ENCODE measurements around the gene NUDCD3.
"Not testable (repeated sequence)": the region's sequence is repeated elsewhere in the genome, so short reads cannot be mapped to it uniquely, and the experiment has no call there.

Gene NUDCD3

GRCh38 chr7:44445986-44446671 lies 44.3 kb downstream of the NUDCD3 start:
- no peak for DNase-seq

GRCh38 chr7:44441079-44441478 lies 49.4 kb downstream of the NUDCD3 start:
- DNase-seq: no peak

- no peak for DNase-seq
Observed at GRCh38 chr7:44440577-44441078, 49.8 kb downstream of the NUDCD3 start.

- DNase-seq: no peak
Observed at GRCh38 chr7:44439926-44440325, 50.5 kb downstream of the NUDCD3 start.

- no peak for DNase-seq
Observed at GRCh38 chr7:44438816-44439215, 51.6 kb downstream of the NUDCD3 start.

- DNase-seq: no peak
Observed at GRCh38 chr7:44434201-44434600, 56.3 kb downstream of the NUDCD3 start.

- DNase-seq: no peak
Observed at GRCh38 chr7:44433255-44434022, 57.0 kb downstream of the NUDCD3 start.

- DNase-seq: no peak
Observed at GRCh38 chr7:44432381-44432977, 58.0 kb downstream of the NUDCD3 start.

GRCh38 chr7:44431091-44431608 lies 59.3 kb downstream of the NUDCD3 start:
- DNase-seq: no peak

GRCh38 chr7:44430054-44430453 lies 60.4 kb downstream of the NUDCD3 start:
- no peak for DNase-seq

- not testable (repeated sequence) for DNase-seq
Observed at GRCh38 chr7:44424762-44425161, 65.7 kb downstream of the NUDCD3 start.

- DNase-seq: no peak
Observed at GRCh38 chr7:44416941-44417340, 73.5 kb downstream of the NUDCD3 start.

GRCh38 chr7:44415510-44415909 lies 74.9 kb downstream of the NUDCD3 start:
- no peak for DNase-seq

- no peak for DNase-seq
Observed at GRCh38 chr7:44415047-44415446, 75.4 kb downstream of the NUDCD3 start.

- DNase-seq: no peak
Observed at GRCh38 chr7:44411306-44411705, 79.2 kb downstream of the NUDCD3 start.

GRCh38 chr7:44408596-44408995 lies 81.9 kb downstream of the NUDCD3 start:
- DNase-seq: no peak

GRCh38 chr7:44403775-44404174 lies 86.7 kb downstream of the NUDCD3 start:
- DNase-seq: no peak

- DNase-seq: no peak
Observed at GRCh38 chr7:44403176-44403759, 87.2 kb downstream of the NUDCD3 start.

- no peak for DNase-seq
Observed at GRCh38 chr7:44402401-44403060, 87.9 kb downstream of the NUDCD3 start.

GRCh38 chr7:44401692-44402091 lies 88.8 kb downstream of the NUDCD3 start:
- DNase-seq: no peak

- peak; percentile 51 for DNase-seq
Observed at GRCh38 chr7:44400033-44400511, 90.4 kb downstream of the NUDCD3 start.

- peak; percentile 97 for DNase-seq
Observed at GRCh38 chr7:44398953-44399574, 91.4 kb downstream of the NUDCD3 start.
